IPS-18a (cell line): Measurements from ENCODE around the gene SEMA3F.

Experiments
- H3K27ac ChIP-seq: one replicate; pipeline ENCODE4 v1.5.1; 2013; ENCODE audit warnings: low read length
- H3K27me3 ChIP-seq: one replicate; pipeline ENCODE4 v1.6.1; 2013; ENCODE audit warnings: mild to moderate bottlenecking, low read length; ENCODE audit not compliant: control insufficient read depth, insufficient read depth
- H3K36me3 ChIP-seq: one replicate; pipeline ENCODE4 v1.6.1; 2013; ENCODE audit warnings: low read depth, low read length; ENCODE audit not compliant: control insufficient read depth
- H3K4me1 ChIP-seq: one replicate; pipeline ENCODE4 v1.6.1; 2013; ENCODE audit warnings: low read depth, low read length; ENCODE audit not compliant: control insufficient read depth
- H3K4me3 ChIP-seq: one replicate; pipeline ENCODE4 v1.5.1; 2013; ENCODE audit warnings: low read length
- H3K9ac ChIP-seq: one replicate; pipeline ENCODE4 v1.6.1; 2013; ENCODE audit warnings: mild to moderate bottlenecking, low read length, moderate library complexity
- H3K9me3 ChIP-seq: one replicate; pipeline ENCODE4 v1.6.1; 2013; ENCODE audit warnings: low read depth, low read length; ENCODE audit not compliant: control insufficient read depth

The SEMA3F gene

GRCh38 chr3:50123394-50124051 is 31.6 kb upstream of the SEMA3F start:
- no peak overlapping the region for H3K4me3 ChIP-seq
- no peaks in the 10 kb centered on the region for H3K9me3 ChIP-seq
- H3K27ac ChIP-seq: no peak overlapping the region
- H3K4me1 ChIP-seq: peaks cover 18% of the 10 kb centered on the region
- H3K36me3 ChIP-seq: peaks cover 14% of the 10 kb centered on the region
- no peaks in the 10 kb centered on the region for H3K27me3 ChIP-seq
- H3K9ac ChIP-seq: no peak overlapping the region

DNA sequence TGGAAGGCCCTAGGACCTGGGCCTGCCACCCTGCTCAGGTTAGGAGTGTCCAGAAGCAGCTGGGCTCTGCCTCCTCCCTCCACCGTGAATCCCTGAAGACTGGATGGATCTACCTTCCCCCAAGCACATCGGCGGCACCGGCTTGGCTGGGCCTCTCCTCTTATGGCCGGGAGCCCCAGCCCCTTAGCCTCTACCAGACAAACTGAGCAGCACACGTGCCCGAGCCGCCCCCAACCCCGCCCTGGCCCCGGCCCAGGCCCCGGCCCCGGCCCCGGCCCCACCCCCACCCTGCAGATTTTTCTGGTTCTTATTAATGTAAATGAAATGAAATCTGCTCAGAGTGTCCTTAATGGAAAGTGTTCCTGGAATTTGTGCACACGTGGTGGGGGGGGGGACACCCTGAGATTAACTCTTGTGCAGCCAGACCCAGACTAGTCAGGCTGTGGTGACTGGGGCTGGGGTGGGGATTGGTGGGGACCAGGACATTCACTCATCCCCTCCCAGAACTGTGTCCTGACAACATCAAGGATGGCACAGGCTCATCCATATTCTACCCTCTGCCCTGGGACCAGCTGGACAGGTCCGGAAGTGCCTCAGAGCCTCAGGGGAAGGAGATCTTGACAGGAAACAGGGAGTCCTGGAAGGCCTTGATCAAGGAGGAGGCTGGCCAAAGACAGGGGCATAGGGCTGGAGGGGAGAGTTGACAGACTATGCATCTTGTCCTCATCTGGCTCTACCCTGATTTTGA is 30.9 kb upstream of the SEMA3F start:
- H3K36me3 ChIP-seq: peaks cover 10% of the 10 kb centered on the region
- H3K4me3 ChIP-seq: no peak overlapping the region
- peaks cover 18% of the 10 kb centered on the region for H3K4me1 ChIP-seq
- H3K27me3 ChIP-seq: no peaks in the 10 kb centered on the region
- H3K9ac ChIP-seq: no peak overlapping the region
- no peaks in the 10 kb centered on the region for H3K9me3 ChIP-seq
- no peak overlapping the region for H3K27ac ChIP-seq

- peaks cover 18% of the 10 kb centered on the region for H3K4me1 ChIP-seq
- H3K27ac ChIP-seq: no peak overlapping the region
Measured at GRCh38 chr3:50124800-50125178, 30.3 kb upstream of the SEMA3F start.

DNA sequence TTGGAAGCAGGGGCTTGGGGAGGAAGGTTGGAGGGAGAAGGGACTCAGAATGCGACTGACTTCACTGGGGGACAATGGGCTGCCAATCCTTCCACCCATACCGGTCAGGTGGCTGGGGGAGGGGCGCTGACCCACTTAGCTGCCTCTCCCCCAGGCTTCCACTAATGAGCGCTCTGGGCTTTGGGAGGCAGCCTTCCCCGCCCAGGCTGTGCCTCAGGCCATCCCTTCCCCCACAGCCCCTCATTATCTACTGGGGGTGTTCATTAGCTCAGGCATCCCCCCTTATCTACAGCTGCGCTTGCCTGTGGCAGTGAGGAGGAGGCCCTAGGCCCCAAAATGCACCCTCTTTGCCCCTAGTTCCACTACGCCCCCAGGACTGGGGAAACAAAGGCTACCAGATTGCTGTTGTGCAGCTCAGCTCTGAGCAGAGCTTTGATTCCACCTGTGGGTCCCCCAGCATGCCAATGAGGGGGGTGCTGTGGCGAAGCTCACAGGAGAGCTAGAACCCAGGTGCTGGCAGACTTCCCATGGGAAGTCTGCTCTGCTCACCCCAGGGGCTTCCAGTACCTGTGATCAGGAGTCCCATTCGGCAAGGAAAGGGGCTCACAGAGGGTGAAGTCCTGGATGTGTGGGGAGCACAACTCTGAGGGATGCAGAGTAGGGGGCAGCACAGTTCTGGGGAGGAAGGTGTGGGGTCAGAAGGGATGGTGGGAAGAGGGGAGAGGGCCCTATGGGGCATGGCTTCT is 29.4 kb upstream of the SEMA3F start:
- no peaks in the 10 kb centered on the region for H3K27me3 ChIP-seq
- no peak overlapping the region for H3K9ac ChIP-seq
- H3K9me3 ChIP-seq: no peaks in the 10 kb centered on the region
- no peaks in the 10 kb centered on the region for H3K36me3 ChIP-seq
- H3K4me1 ChIP-seq: peaks cover 18% of the 10 kb centered on the region
- no peak overlapping the region for H3K4me3 ChIP-seq
- H3K27ac ChIP-seq: no peak overlapping the region

More at GRCh38 chr3:50124800-50125178, 30.3 kb upstream of the SEMA3F start:
- Histone ChIP-seq H3K36me3 (peaks cover 6% of the 10 kb centered on the region), H3K9ac (no peak overlapping the region), H3K4me3 (no peak overlapping the region), H3K9me3 (no peaks in the 10 kb centered on the region), H3K27me3 (no peaks in the 10 kb centered on the region)

- Histone ChIP-seq H3K4me1 (peaks cover 18% of the 10 kb centered on the region), H3K27me3 (no peaks in the 10 kb centered on the region), H3K27ac (no peak overlapping the region), H3K36me3 (no peaks in the 10 kb centered on the region), H3K4me3 (no peak overlapping the region), H3K9me3 (no peaks in the 10 kb centered on the region), H3K9ac (no peak overlapping the region)
Measured at GRCh38 chr3:50126287-50127211, 28.6 kb upstream of the SEMA3F start.

- no peak overlapping the region for H3K9ac ChIP-seq
Measured at GRCh38 chr3:50127251-50127691, 27.9 kb upstream of the SEMA3F start.

DNA sequence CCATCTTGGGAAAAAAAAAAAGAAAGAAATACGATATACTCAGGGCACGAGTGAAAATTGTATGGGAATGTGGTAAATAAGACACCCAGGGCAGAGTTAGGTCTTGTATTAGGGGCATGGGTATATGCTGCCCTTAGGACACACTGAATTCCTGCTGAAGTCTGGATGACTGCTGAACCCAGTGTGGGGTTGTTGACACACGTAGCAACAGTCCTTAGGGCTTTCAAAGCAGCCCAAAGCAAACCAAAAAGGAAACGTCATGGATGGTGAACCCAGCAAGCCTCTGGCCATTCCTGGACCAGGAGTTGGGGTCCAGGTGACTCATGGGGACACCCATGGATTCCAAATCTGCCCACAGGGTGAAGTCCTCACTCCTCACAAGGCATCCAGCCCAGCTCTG is 27.1 kb upstream of the SEMA3F start:
- H3K36me3 ChIP-seq: no peaks in the 10 kb centered on the region
- H3K4me1 ChIP-seq: peaks cover 20% of the 10 kb centered on the region
- H3K27ac ChIP-seq: no peak overlapping the region
- no peaks in the 10 kb centered on the region for H3K27me3 ChIP-seq
- H3K9me3 ChIP-seq: no peaks in the 10 kb centered on the region
- H3K4me3 ChIP-seq: no peak overlapping the region
- H3K9ac ChIP-seq: no peak overlapping the region

More at GRCh38 chr3:50127251-50127691, 27.9 kb upstream of the SEMA3F start:
- Histone ChIP-seq H3K4me1 (peaks cover 18% of the 10 kb centered on the region), H3K27me3 (no peaks in the 10 kb centered on the region), H3K36me3 (no peaks in the 10 kb centered on the region), H3K9me3 (no peaks in the 10 kb centered on the region), H3K4me3 (no peak overlapping the region), H3K27ac (no peak overlapping the region)

DNA sequence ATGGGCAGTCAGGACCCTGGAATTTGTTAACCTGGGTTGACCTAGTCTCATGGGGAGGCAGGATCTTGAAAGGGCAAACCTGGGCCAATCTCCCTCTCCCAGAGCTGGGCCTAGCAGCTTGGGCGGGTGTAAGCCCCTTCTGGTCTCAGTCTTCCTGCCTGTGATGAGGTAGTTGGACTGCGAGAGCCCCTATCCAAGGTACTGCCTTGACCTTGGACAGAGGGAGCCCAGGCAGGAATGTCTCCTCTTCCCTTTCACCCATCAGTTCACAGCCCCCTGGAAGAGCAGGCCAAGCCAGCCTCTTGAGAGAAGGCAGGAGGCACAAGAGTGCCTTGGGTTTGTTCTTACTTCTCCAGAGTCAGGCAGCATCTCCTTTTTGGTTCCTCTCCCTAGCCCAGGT is 24.7 kb upstream of the SEMA3F start:
- H3K9me3 ChIP-seq: no peaks in the 10 kb centered on the region
- no peak overlapping the region for H3K27ac ChIP-seq
- H3K36me3 ChIP-seq: no peaks in the 10 kb centered on the region
- no peaks in the 10 kb centered on the region for H3K27me3 ChIP-seq
- no peak overlapping the region for H3K4me3 ChIP-seq
- peaks cover 14% of the 10 kb centered on the region for H3K4me1 ChIP-seq
- H3K9ac ChIP-seq: no peak overlapping the region

DNA sequence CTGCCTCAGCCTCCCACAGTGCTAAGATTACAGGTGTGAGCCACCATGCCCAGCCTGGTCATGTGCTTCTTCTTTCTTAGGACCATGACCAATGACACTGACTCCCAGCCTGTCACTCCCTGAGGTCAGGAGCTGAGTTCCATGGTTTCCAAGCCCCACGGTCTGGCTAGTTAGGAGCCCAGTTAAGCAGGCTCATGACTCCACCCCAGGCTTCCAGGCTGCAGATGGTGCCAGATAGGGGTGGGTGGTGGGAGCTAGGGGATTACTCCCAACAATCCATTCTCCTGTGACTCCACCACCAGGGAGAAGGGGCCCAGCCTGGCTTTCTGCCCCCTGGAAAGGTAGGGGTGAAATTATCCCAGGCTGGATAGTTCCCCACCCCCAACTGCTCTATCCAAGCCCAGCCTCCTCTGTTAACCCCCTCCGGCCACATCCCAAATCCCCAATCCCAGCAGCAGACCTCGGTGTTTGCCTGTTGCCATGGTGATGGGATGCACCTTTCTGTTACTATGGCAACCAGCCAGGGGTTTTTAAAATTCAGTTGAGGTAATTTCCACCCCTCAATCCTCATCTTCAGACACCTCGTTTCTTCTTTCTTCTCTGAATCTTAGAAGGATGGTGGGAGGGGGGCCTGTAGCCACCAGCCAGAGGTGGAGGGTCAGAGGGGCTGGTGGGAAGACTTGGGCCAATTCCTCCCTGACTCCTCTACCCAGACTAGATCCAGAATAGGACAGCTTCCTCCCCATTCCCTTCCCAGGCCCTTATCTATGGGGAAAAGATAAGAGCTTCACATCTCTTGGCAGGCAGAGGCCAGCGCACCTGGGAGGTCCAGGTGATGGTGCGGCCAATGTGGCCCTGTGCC is 22.5 kb upstream of the SEMA3F start:
- H3K4me3 ChIP-seq: no peak overlapping the region
- H3K36me3 ChIP-seq: no peaks in the 10 kb centered on the region
- no peak overlapping the region for H3K9ac ChIP-seq
- no peaks in the 10 kb centered on the region for H3K9me3 ChIP-seq
- H3K27ac ChIP-seq: peak overlapping the region; percentile 33
- peaks cover 3% of the 10 kb centered on the region for H3K4me1 ChIP-seq
- H3K27me3 ChIP-seq: no peaks in the 10 kb centered on the region

- Histone ChIP-seq H3K27ac (peak overlapping the region; percentile 33), H3K9me3 (no peaks in the 10 kb centered on the region), H3K27me3 (no peaks in the 10 kb centered on the region), H3K9ac (no peak overlapping the region), H3K36me3 (no peaks in the 10 kb centered on the region), H3K4me1 (peaks cover 8% of the 10 kb centered on the region), H3K4me3 (no peak overlapping the region)
Measured at GRCh38 chr3:50133283-50133615, 21.9 kb upstream of the SEMA3F start.
